ENCODE results near the gene CERK. TPM values are rescaled to one million over a fixed set of nuclear protein-coding genes. Genes with fewer than 3 reads are reported as not detected.

The CERK gene
- total and polyA plus RNA-seq, 4 donors = 7.9 to 24.3 (median 10.2) TPM

DNA sequence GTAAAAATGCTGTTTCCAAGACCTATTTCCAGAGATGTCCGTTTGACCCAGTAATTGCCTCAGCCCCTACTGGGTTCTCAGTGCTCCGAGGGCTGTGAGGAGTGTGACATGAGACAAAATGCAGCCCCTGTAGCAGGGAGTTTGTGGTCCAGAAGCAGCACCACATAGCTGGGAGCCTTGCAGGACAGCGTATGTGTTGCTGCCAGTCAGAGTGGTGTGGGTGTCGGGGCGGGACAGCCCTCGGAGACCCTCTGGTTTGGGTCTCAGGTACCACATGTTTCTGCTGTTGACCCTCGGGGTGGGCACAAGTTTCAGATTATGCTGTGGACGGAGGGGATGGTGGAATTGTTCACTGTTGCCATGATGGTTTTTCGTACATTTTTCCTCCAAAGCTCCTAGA, 41.6 kb upstream of the CERK start:
- Histone ChIP-seq H3K27ac (ENCODE audit: low read depth in 1 of 2, low read length in 2 of 2) (no peak overlapping the region), H3K4me1 (ENCODE audit: control insufficient read depth in 4 of 4, insufficient read depth in 4 of 4, low read length in 3 of 4) (peaks cover 4 to 26% (median 15%) of the 10 kb centered on the region in 4 donors)

DNA sequence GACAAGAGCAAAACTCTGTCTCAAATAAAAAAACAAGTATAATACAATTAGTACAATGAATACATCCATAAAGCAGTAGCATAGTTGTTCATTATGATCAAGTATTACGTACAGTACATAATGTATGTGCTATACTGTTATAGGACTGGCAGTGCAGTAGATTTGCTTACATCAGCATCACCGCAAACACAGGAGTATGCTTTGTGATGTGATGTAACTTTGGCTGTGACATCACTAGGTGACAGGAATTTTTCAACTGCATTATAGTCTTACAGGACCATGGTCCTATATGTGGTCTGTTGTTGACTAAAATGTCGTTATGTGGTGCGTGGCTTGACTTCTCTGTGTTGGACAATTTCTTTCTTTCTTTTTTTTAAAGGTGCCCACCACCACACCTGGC, 41.0 kb upstream of the CERK start:
- TF ChIP-seq, protein P1, sequence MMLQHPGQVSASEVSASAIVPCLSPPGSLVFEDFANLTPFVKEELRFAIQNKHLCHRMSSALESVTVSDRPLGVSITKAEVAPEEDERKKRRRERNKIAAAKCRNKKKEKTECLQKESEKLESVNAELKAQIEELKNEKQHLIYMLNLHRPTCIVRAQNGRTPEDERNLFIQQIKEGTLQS (IDR thresholded peaks at IDR 0.05) = no peak
- no peak for TF ChIP-seq HNF4G (IDR thresholded peaks at IDR 0.05)
- no peak for TF ChIP-seq YY1 (IDR thresholded peaks at IDR 0.05)
- no peak for TF ChIP-seq RAD21 (IDR thresholded peaks at IDR 0.05)
- TF ChIP-seq TAF1 (conservative IDR thresholded peaks at IDR 0.05) = no peak
- TF ChIP-seq JUND (IDR thresholded peaks at IDR 0.05) = no peak
- TF ChIP-seq RXRA (IDR thresholded peaks at IDR 0.05) = no peak
- no peak for TF ChIP-seq NR2F2 (IDR thresholded peaks at IDR 0.05)
- TF ChIP-seq, protein P2, sequence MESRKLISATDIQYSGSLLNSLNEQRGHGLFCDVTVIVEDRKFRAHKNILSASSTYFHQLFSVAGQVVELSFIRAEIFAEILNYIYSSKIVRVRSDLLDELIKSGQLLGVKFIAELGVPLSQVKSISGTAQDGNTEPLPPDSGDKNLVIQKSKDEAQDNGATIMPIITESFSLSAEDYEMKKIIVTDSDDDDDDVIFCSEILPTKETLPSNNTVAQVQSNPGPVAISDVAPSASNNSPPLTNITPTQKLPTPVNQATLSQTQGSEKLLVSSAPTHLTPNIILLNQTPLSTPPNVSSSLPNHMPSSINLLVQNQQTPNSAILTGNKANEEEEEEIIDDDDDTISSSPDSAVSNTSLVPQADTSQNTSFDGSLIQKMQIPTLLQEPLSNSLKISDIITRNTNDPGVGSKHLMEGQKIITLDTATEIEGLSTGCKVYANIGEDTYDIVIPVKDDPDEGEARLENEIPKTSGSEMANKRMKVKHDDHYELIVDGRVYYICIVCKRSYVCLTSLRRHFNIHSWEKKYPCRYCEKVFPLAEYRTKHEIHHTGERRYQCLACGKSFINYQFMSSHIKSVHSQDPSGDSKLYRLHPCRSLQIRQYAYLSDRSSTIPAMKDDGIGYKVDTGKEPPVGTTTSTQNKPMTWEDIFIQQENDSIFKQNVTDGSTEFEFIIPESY (IDR thresholded peaks at IDR 0.05) = no peak
- TF ChIP-seq, protein P3, sequence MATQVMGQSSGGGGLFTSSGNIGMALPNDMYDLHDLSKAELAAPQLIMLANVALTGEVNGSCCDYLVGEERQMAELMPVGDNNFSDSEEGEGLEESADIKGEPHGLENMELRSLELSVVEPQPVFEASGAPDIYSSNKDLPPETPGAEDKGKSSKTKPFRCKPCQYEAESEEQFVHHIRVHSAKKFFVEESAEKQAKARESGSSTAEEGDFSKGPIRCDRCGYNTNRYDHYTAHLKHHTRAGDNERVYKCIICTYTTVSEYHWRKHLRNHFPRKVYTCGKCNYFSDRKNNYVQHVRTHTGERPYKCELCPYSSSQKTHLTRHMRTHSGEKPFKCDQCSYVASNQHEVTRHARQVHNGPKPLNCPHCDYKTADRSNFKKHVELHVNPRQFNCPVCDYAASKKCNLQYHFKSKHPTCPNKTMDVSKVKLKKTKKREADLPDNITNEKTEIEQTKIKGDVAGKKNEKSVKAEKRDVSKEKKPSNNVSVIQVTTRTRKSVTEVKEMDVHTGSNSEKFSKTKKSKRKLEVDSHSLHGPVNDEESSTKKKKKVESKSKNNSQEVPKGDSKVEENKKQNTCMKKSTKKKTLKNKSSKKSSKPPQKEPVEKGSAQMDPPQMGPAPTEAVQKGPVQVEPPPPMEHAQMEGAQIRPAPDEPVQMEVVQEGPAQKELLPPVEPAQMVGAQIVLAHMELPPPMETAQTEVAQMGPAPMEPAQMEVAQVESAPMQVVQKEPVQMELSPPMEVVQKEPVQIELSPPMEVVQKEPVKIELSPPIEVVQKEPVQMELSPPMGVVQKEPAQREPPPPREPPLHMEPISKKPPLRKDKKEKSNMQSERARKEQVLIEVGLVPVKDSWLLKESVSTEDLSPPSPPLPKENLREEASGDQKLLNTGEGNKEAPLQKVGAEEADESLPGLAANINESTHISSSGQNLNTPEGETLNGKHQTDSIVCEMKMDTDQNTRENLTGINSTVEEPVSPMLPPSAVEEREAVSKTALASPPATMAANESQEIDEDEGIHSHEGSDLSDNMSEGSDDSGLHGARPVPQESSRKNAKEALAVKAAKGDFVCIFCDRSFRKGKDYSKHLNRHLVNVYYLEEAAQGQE (IDR thresholded peaks at IDR 0.05) = no peak
- TF ChIP-seq SP1 (IDR thresholded peaks at IDR 0.05) = no peak
- TF ChIP-seq HNF4A (conservative IDR thresholded peaks at IDR 0.05) = no peak
- TF ChIP-seq, protein P4, sequence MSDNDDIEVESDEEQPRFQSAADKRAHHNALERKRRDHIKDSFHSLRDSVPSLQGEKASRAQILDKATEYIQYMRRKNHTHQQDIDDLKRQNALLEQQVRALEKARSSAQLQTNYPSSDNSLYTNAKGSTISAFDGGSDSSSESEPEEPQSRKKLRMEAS (IDR thresholded peaks at IDR 0.05) = no peak
- no peak for TF ChIP-seq FOXA1 (IDR thresholded peaks at IDR 0.05)
- WGBS = 98% methylated on average over 4 of the region's 4 CpGs
- no peaks in the 10 kb centered on the region for H3K36me3 ChIP-seq (ENCODE audit: control insufficient read depth in 4 of 4, insufficient read depth in 3 of 4, low read depth in 1 of 4, low read length in 3 of 4)
- no peak overlapping the region for H3K27ac ChIP-seq (ENCODE audit: low read depth in 1 of 2, low read length in 2 of 2)
- H3K9ac ChIP-seq (ENCODE audit: low read depth in 1 of 2, low read length in 2 of 2) = no peak overlapping the region
- no peak for DNase-seq (ENCODE audit: low spot score)
- peaks cover 5 to 26% (median 15%) of the 10 kb centered on the region in 4 donors for H3K4me1 ChIP-seq (ENCODE audit: control insufficient read depth in 4 of 4, insufficient read depth in 4 of 4, low read length in 3 of 4)
- no peaks in the 10 kb centered on the region for H3K9me3 ChIP-seq (ENCODE audit: control insufficient read depth in 4 of 4, low read length in 3 of 4)
- H3K27me3 ChIP-seq (ENCODE audit: control insufficient read depth in 4 of 4, insufficient read depth in 4 of 4, low read length in 3 of 4) = no peaks in the 10 kb centered on the region
- no peak overlapping the region for H3K4me3 ChIP-seq (ENCODE audit: low read depth in 1 of 3, low read length in 3 of 3)

More for the DNA sequence above, 41.6 kb upstream of the CERK start:
- Histone ChIP-seq H3K9ac (ENCODE audit: low read depth in 1 of 2, low read length in 2 of 2) (no peak overlapping the region), H3K36me3 (ENCODE audit: control insufficient read depth in 4 of 4, insufficient read depth in 3 of 4, low read depth in 1 of 4, low read length in 3 of 4) (no peaks in the 10 kb centered on the region), H3K27me3 (ENCODE audit: control insufficient read depth in 4 of 4, insufficient read depth in 4 of 4, low read length in 3 of 4) (no peaks in the 10 kb centered on the region), H3K4me3 (ENCODE audit: low read depth in 1 of 3, low read length in 3 of 3) (no peak overlapping the region), H3K9me3 (ENCODE audit: control insufficient read depth in 4 of 4, low read length in 3 of 4) (no peaks in the 10 kb centered on the region)
- 93% methylated on average over 9 of the region's 9 CpGs for WGBS
- DNase-seq (ENCODE audit: low spot score) = no peak
- TF ChIP-seq RXRA (IDR thresholded peaks at IDR 0.05) = no peak

DNA sequence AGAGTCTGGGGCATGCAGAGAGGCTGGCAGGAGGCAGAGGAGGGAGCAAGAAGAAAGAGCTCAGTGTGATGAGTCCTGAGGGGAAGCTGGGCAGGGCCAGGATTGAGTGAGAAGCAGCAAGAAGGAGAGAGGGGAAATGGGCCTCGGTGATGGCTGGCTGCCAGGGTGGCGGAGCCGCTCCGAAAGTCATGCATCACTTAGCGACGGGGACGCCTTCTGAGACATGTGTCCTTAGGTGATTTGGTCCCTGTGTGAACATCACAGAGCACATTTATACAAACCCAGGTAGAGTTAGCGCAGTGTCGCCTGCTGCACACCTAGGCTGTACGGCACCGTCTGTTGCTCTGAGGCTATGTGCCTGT, 39.5 kb upstream of the CERK start:
- Histone ChIP-seq H3K9ac (ENCODE audit: low read depth in 1 of 2, low read length in 2 of 2) (no peak overlapping the region), H3K9me3 (ENCODE audit: control insufficient read depth in 4 of 4, low read length in 3 of 4) (no peaks in the 10 kb centered on the region), H3K36me3 (ENCODE audit: control insufficient read depth in 4 of 4, insufficient read depth in 3 of 4, low read depth in 1 of 4, low read length in 3 of 4) (no peaks in the 10 kb centered on the region), H3K4me1 (ENCODE audit: control insufficient read depth in 4 of 4, insufficient read depth in 4 of 4, low read length in 3 of 4) (peaks cover 9 to 37% (median 16%) of the 10 kb centered on the region in 4 donors), H3K4me3 (ENCODE audit: low read depth in 1 of 3, low read length in 3 of 3) (no peak overlapping the region), H3K27me3 (ENCODE audit: control insufficient read depth in 4 of 4, insufficient read depth in 4 of 4, low read length in 3 of 4) (no peaks in the 10 kb centered on the region), H3K27ac (ENCODE audit: low read depth in 1 of 2, low read length in 2 of 2) (no peak overlapping the region)
- 79% methylated on average over 11 of the region's 11 CpGs for WGBS
- DNase-seq (ENCODE audit: low spot score) = no peak
- TF ChIP-seq SP1 (IDR thresholded peaks at IDR 0.05) (no peak), GABPA (IDR thresholded peaks at IDR 0.05 in 1 of 2, conservative IDR thresholded peaks at IDR 0.05 in 1 of 2) (no peak), TAF1 (conservative IDR thresholded peaks at IDR 0.05) (no peak), FOXA1 (IDR thresholded peaks at IDR 0.05) (no peak), YY1 (IDR thresholded peaks at IDR 0.05) (no peak)
- TF ChIP-seq, protein P3 (IDR thresholded peaks at IDR 0.05) = no peak
- TF ChIP-seq, protein P5, sequence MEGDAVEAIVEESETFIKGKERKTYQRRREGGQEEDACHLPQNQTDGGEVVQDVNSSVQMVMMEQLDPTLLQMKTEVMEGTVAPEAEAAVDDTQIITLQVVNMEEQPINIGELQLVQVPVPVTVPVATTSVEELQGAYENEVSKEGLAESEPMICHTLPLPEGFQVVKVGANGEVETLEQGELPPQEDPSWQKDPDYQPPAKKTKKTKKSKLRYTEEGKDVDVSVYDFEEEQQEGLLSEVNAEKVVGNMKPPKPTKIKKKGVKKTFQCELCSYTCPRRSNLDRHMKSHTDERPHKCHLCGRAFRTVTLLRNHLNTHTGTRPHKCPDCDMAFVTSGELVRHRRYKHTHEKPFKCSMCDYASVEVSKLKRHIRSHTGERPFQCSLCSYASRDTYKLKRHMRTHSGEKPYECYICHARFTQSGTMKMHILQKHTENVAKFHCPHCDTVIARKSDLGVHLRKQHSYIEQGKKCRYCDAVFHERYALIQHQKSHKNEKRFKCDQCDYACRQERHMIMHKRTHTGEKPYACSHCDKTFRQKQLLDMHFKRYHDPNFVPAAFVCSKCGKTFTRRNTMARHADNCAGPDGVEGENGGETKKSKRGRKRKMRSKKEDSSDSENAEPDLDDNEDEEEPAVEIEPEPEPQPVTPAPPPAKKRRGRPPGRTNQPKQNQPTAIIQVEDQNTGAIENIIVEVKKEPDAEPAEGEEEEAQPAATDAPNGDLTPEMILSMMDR (IDR thresholded peaks at IDR 0.05; ENCODE audit: low read depth, low read length, missing input control) = no peak
- TF ChIP-seq, protein P4 (IDR thresholded peaks at IDR 0.05) = no peak
